Mesendoderm (in vitro differentiated cells): ENCODE results near the gene EPAS1.

Source experiments
- DNase-seq: peaks from one replicate; pipeline ENCODE4 v3.0.0; 2013
- H2AK5ac ChIP-seq: 2 replicates; pipeline ENCODE4 v1.6.1; 2013; ENCODE audit warnings: low read length, inconsistent platforms
- H2BK120ac ChIP-seq: 2 replicates; pipeline ENCODE4 v1.6.1; 2013; ENCODE audit warnings: low read depth, mild to moderate bottlenecking, low read length, moderate library complexity, mixed read lengths
- H2BK15ac ChIP-seq: replicated peaks from 2 replicates; pipeline ENCODE4 v1.6.1; 2013; ENCODE audit warnings: low read depth, mild to moderate bottlenecking, moderate library complexity
- H2BK5ac ChIP-seq: 2 replicates; pipeline ENCODE4 v1.6.1; 2013; ENCODE audit warnings: low read length, inconsistent platforms
- H3K18ac ChIP-seq: 2 replicates; pipeline ENCODE4 v1.6.1; 2013; ENCODE audit warnings: mild to moderate bottlenecking, low read length, mixed read lengths
- H3K23ac ChIP-seq: one replicate; pipeline ENCODE4 v1.6.1; 2013; ENCODE audit warnings: low read length
- H3K27ac ChIP-seq: 2 replicates; pipeline ENCODE4 v1.5.1; 2013; ENCODE audit warnings: low read depth, mild to moderate bottlenecking, inconsistent platforms, low read length, moderate library complexity
- H3K27me3 ChIP-seq: 2 replicates; pipeline ENCODE4 v1.6.1; 2013; ENCODE audit warnings: low read length, control low read depth, mild to moderate bottlenecking, inconsistent platforms; ENCODE audit not compliant: insufficient read depth, poor library complexity
- H3K36me3 ChIP-seq: 2 replicates; pipeline ENCODE4 v1.6.1; 2013; ENCODE audit warnings: low read length, inconsistent platforms; ENCODE audit not compliant: control insufficient read depth, insufficient read depth
- H3K4ac ChIP-seq: one replicate; pipeline ENCODE4 v1.6.1; 2013; ENCODE audit warnings: low read depth, mild to moderate bottlenecking, low read length, moderate library complexity
- H3K4me1 ChIP-seq: 2 replicates; pipeline ENCODE4 v1.6.1; 2013; ENCODE audit warnings: low read depth, low read length, inconsistent platforms; ENCODE audit not compliant: control insufficient read depth
- H3K4me2 ChIP-seq: 2 replicates; pipeline ENCODE4 v1.6.1; 2013; ENCODE audit warnings: low read length
- H3K4me3 ChIP-seq: 2 replicates; pipeline ENCODE4 v1.5.1; 2013; ENCODE audit warnings: mild to moderate bottlenecking, low read length
- H3K56ac ChIP-seq: one replicate; pipeline ENCODE4 v1.6.1; 2013; ENCODE audit warnings: low read length
- H3K79me1 ChIP-seq: 2 replicates; pipeline ENCODE4 v1.6.1; 2013; ENCODE audit warnings: low read length, inconsistent platforms
- H3K79me2 ChIP-seq: 2 replicates; pipeline ENCODE4 v1.6.1; 2013; ENCODE audit warnings: mild to moderate bottlenecking, low read length; ENCODE audit not compliant: control insufficient read depth, insufficient read depth
- H3K9ac ChIP-seq: 2 replicates; pipeline ENCODE4 v1.6.1; 2013; ENCODE audit warnings: low read length, inconsistent platforms
- H4K5ac ChIP-seq: one replicate; pipeline ENCODE4 v1.6.1; 2013; ENCODE audit warnings: low read length
- H4K8ac ChIP-seq: one replicate; pipeline ENCODE4 v1.6.1; 2013; ENCODE audit warnings: low read depth, mild to moderate bottlenecking, control low read depth, low read length, moderate library complexity
- WGBS: extraction: QIAGEN DNeasy Blood & Tissue Kit; methylation state at CpG from one replicate; pipeline ENCODE4 v1.1.7; 2013; ENCODE audit warnings: low lambda C conversion rate, missing lambda C conversion rate; ENCODE audit not compliant: insufficient coverage; ENCODE audit errors: extremely low coverage; 5-methylcytosine and 5-hydroxymethylcytosine counted together

The EPAS1 gene

DNA sequence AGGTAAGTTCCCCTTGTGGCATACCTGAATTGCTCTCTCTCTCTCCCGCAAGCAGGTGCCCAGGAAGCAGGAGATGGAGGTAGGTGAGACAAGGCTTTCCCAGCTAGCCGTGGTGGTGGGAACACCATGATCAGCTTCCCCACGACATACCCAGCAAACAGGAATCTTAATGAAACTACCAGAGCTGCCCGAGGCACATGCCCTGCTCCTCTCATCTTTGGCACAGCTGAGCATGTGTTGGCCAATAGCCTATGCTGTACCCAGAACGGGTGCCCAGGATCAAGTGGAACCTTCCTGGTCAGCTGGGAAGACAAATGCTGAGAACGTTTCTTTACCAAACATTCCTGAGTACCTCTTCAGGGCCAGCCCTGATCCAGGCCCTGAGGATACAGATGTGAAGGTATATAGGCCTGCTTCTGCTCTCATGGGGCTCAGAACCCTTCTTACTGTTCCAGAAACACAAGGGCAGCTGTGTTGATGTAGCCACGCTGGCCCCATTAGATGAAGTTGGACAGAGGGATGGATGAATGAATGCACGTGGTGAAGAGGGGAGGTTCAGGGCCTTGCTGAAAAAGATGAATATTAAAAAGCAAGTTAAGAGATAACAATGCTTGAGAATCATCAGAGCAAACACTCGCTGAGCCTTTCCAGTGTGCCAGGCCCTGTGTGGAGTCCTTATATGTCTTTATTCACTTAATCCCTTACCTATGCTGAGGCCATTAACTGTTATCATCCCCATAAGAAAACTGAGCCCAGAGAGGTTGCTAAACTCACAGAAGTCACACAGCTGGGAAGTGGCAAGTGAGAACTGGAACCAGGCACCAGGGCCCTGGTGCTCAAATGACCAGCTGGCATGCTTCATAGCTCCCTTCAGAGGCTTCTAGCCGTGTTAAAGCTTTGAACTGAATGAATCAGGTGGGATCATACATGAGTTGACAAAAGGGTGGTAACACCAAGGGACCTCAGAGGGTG, 113.4 kb downstream of the EPAS1 start:
- H3K4me2 ChIP-seq: no peak overlapping the region
- no peak overlapping the region for H3K27ac ChIP-seq
- no peak overlapping the region for H3K4ac ChIP-seq
- H3K79me1 ChIP-seq: no peaks in the 10 kb centered on the region
- H4K5ac ChIP-seq: no peak overlapping the region
- DNase-seq: no peak
- H3K9ac ChIP-seq: no peak overlapping the region
- H3K18ac ChIP-seq: no peak overlapping the region
- no peaks in the 10 kb centered on the region for H3K36me3 ChIP-seq
- WGBS: no CpG with 5 or more reads among the region's 10 CpGs
- H3K79me2 ChIP-seq: no peaks in the 10 kb centered on the region
- no peak overlapping the region for H2BK120ac ChIP-seq
- H2AK5ac ChIP-seq: no peak overlapping the region
- H3K4me1 ChIP-seq: no peaks in the 10 kb centered on the region
- H3K4me3 ChIP-seq: no peak overlapping the region
- no peak overlapping the region for H3K56ac ChIP-seq
- no peak overlapping the region for H3K23ac ChIP-seq
- no peak overlapping the region for H4K8ac ChIP-seq
- no peak overlapping the region for H2BK5ac ChIP-seq
- no peaks in the 10 kb centered on the region for H3K27me3 ChIP-seq
- no peak overlapping the region for H2BK15ac ChIP-seq

DNA sequence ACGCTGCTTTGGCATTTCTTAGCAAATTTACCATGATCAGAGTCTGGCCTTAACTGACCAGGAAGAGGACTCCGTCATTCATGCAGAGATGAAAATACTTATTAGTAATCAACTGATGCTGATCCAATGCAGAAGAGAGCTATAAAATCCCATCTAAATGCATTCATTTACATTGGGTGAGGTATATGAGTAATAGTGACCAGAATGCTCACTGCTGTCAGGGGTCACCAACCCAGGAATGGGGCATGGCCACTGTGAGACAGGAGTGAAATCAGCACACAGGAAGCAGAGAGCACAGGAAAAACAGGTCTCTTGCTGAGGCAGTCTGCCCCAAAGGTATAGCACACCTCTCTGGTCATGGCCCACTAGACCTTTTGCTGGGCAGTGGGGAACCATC, 114.0 kb downstream of the EPAS1 start:
- Histone ChIP-seq H3K4ac (no peak overlapping the region), H3K4me1 (no peaks in the 10 kb centered on the region), H2BK5ac (no peak overlapping the region), H3K23ac (no peak overlapping the region), H3K18ac (no peak overlapping the region), H2BK120ac (no peak overlapping the region), H2AK5ac (no peak overlapping the region), H3K27ac (no peak overlapping the region), H3K36me3 (no peaks in the 10 kb centered on the region), H3K27me3 (no peaks in the 10 kb centered on the region), H3K4me2 (no peak overlapping the region), H3K4me3 (no peak overlapping the region), H4K5ac (no peak overlapping the region), H3K56ac (no peak overlapping the region), H3K9ac (no peak overlapping the region), H3K79me2 (no peaks in the 10 kb centered on the region), H3K79me1 (no peaks in the 10 kb centered on the region), H2BK15ac (no peak overlapping the region), H4K8ac (no peak overlapping the region)
- no peak for DNase-seq
- no CpG with 5 or more reads among the region's 2 CpGs for WGBS

DNA sequence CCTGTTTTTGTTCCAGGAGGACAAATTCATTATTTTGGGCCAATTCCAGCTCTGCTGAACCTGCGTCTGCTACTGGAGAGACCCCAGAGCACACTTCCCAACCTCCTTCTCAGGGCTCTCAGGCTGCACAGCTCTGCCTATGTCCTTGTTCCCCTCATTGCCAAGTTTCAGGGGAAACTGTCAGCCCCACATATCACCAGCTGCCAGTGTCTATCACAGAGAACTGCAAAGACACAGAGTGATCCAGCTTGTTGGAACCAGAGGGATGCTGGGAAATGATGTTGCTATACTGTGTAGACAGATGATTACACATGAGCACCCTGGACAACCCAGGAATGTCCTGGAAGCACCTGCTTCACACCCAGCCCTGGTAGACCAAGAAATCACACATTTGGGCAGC, 114.8 kb downstream of the EPAS1 start:
- Histone ChIP-seq H3K4me3 (no peak overlapping the region), H2BK120ac (no peak overlapping the region), H3K27me3 (no peaks in the 10 kb centered on the region), H3K27ac (no peak overlapping the region), H3K4me2 (no peak overlapping the region), H3K9ac (no peak overlapping the region), H4K5ac (no peak overlapping the region), H3K18ac (no peak overlapping the region), H3K56ac (no peak overlapping the region), H3K79me1 (no peaks in the 10 kb centered on the region), H2AK5ac (no peak overlapping the region), H4K8ac (no peak overlapping the region), H3K36me3 (no peaks in the 10 kb centered on the region), H3K4me1 (no peaks in the 10 kb centered on the region), H3K79me2 (no peaks in the 10 kb centered on the region), H3K23ac (no peak overlapping the region), H2BK15ac (no peak overlapping the region), H3K4ac (no peak overlapping the region), H2BK5ac (no peak overlapping the region)
- DNase-seq: no peak
- no CpG with 5 or more reads among the region's 1 CpG for WGBS

- Histone ChIP-seq H3K79me1 (no peaks in the 10 kb centered on the region), H3K56ac (no peak overlapping the region), H3K4me3 (no peak overlapping the region), H2AK5ac (no peak overlapping the region), H4K8ac (no peak overlapping the region), H3K9ac (no peak overlapping the region), H3K79me2 (no peaks in the 10 kb centered on the region), H3K4me2 (no peak overlapping the region), H3K27ac (no peak overlapping the region), H3K18ac (no peak overlapping the region), H4K5ac (no peak overlapping the region), H3K4ac (no peak overlapping the region), H3K36me3 (no peaks in the 10 kb centered on the region), H3K23ac (no peak overlapping the region), H3K27me3 (no peaks in the 10 kb centered on the region), H2BK5ac (no peak overlapping the region), H3K4me1 (no peaks in the 10 kb centered on the region), H2BK120ac (no peak overlapping the region), H2BK15ac (no peak overlapping the region)
- DNase-seq: no peak
- WGBS: no CpG with 5 or more reads among the region's 2 CpGs
Observed at GRCh38 chr2:46413111-46413510, 115.9 kb downstream of the EPAS1 start.

GRCh38 chr2:46413631-46414030, 116.4 kb downstream of the EPAS1 start:
- no peak overlapping the region for H2BK15ac ChIP-seq

GRCh38 chr2:46414701-46415100, 117.5 kb downstream of the EPAS1 start:
- Histone ChIP-seq H3K4me2 (no peak overlapping the region), H3K9ac (no peak overlapping the region), H3K56ac (no peak overlapping the region), H3K27me3 (no peaks in the 10 kb centered on the region), H2AK5ac (no peak overlapping the region), H3K79me1 (no peaks in the 10 kb centered on the region), H2BK15ac (no peak overlapping the region), H3K4me1 (no peaks in the 10 kb centered on the region), H4K5ac (no peak overlapping the region), H3K4ac (no peak overlapping the region), H4K8ac (no peak overlapping the region), H2BK120ac (no peak overlapping the region), H3K18ac (no peak overlapping the region), H3K4me3 (no peak overlapping the region), H3K79me2 (no peaks in the 10 kb centered on the region), H3K36me3 (no peaks in the 10 kb centered on the region), H3K27ac (no peak overlapping the region), H2BK5ac (no peak overlapping the region), H3K23ac (no peak overlapping the region)
- WGBS: no CpG with 5 or more reads among the region's 1 CpG
- no peak for DNase-seq

More at GRCh38 chr2:46413631-46414030, 116.4 kb downstream of the EPAS1 start:
- Histone ChIP-seq H3K27me3 (no peaks in the 10 kb centered on the region), H2BK5ac (no peak overlapping the region), H4K5ac (no peak overlapping the region), H3K36me3 (no peaks in the 10 kb centered on the region), H3K23ac (no peak overlapping the region), H3K18ac (no peak overlapping the region), H3K79me1 (no peaks in the 10 kb centered on the region), H3K56ac (no peak overlapping the region), H3K4me3 (no peak overlapping the region), H3K4me1 (no peaks in the 10 kb centered on the region), H2BK120ac (no peak overlapping the region), H3K9ac (no peak overlapping the region), H3K79me2 (no peaks in the 10 kb centered on the region), H3K27ac (no peak overlapping the region), H2AK5ac (no peak overlapping the region), H3K4ac (no peak overlapping the region), H3K4me2 (no peak overlapping the region), H4K8ac (no peak overlapping the region)
- no peak for DNase-seq
